Thyroid gland (tissue), 4 donors: ENCODE measurements around the gene EPB41L1. TPM values are rescaled to one million over a fixed set of nuclear protein-coding genes. Genes with fewer than 3 reads are reported as not detected.

Source experiments
- DNase-seq, 2 donors: peaks; one replicate each; pipeline ENCODE4 v3.0.0-alpha.2; 2019
- H3K27ac ChIP-seq, 3 donors: fragments of 200-600 bp; sonication (generic); 1 replicate in 2 of 3; 2 replicates in 1 of 3; pipeline ENCODE4 v1.5.1; 2016 to 2019; ENCODE audit warnings: mild to moderate bottlenecking in 1 of 3, moderate library complexity in 1 of 3
- H3K27me3 ChIP-seq: fragments of 200-600 bp; sonication (generic); one replicate; pipeline ENCODE4 v1.5.1; 2019
- H3K36me3 ChIP-seq, 2 donors: fragments of 200-600 bp; sonication (generic); one replicate each; pipeline ENCODE4 v1.5.1; 2016 to 2019
- H3K4me1 ChIP-seq, 2 donors: fragments of 200-600 bp; sonication (generic); one replicate each; pipeline ENCODE4 v1.5.1; 2017 to 2019
- H3K4me3 ChIP-seq, 3 donors: fragments of 200-600 bp; sonication (generic); replicated peaks in 1 of 3; 1 replicate in 2 of 3; 2 replicates in 1 of 3; pipeline ENCODE4 v1.5.1; 2016; ENCODE audit warnings: mild to moderate bottlenecking in 1 of 3
- H3K9me3 ChIP-seq: fragments of 200-600 bp; sonication (generic); one replicate; pipeline ENCODE4 v1.5.1; 2017
- CTCF ChIP-seq, 6 experiments: fragments of 200-600 bp in 3 of 6; fragments of 450-650 bp in 3 of 6; sonication (generic) in 3 of 6; IDR thresholded peaks; one replicate each; pipeline ENCODE4 v1.5.1; 2016 to 2019; ENCODE audit warnings: antibody characterized with exemption in 6 of 6, mild to moderate bottlenecking in 2 of 6, inconsistent platforms in 1 of 6, moderate library complexity in 1 of 6
- POLR2A ChIP-seq, 2 donors: fragments of 450-650 bp; IDR thresholded peaks; one replicate each; pipeline ENCODE4 v1.6.1; 2017; ENCODE audit warnings: antibody characterized with exemption in 2 of 2, mild to moderate bottlenecking in 2 of 2, moderate library complexity in 1 of 2
- WGBS, 2 donors: methylation state at CpG; one replicate each; pipeline ENCODE4 v1.1.5; 2017; 5-methylcytosine and 5-hydroxymethylcytosine counted together
- intact Hi-C: fragments of 100-400 bp; cut with DNase I; formaldehyde crosslinking; loops from one replicate; pipeline ENCODE4 v1.15.1; 2023
- total RNA-seq, 4 donors: library from RNA; depleted of rRNA; stranded (reverse); fragments of >200 nt; gene quantifications; one replicate each; pipeline ENCODE4 v1.2.3, GENCODE V29; 2016

The EPB41L1 gene
- total RNA-seq, 4 donors from 2014 or later, result 15.4 to 75.2 (median 42.3) TPM

GRCh38 chr20:36170542-36171215 lies 16.1 kb downstream of the EPB41L1 start:
- no peak for TF ChIP-seq POLR2A (IDR thresholded peaks at IDR 0.05)
- TF ChIP-seq CTCF (IDR thresholded peaks at IDR 0.05), result no peak
- H3K4me3 ChIP-seq, result no peak overlapping the region
- H3K4me1 ChIP-seq, result no peaks in the 10 kb centered on the region
- DNase-seq, result no peak
- 83 to 85% methylated on average over 10 of the region's 10 CpGs for WGBS, 2 donors
- no peak overlapping the region for H3K27ac ChIP-seq
- intact Hi-C loops, result no loop called here
- H3K36me3 ChIP-seq, result no peaks in the 10 kb centered on the region
- H3K27me3 ChIP-seq, result no peaks in the 10 kb centered on the region
- no peaks in the 10 kb centered on the region for H3K9me3 ChIP-seq

- H3K27ac ChIP-seq, result no peak overlapping the region
- no peak overlapping the region for H3K4me3 ChIP-seq
- TF ChIP-seq CTCF (IDR thresholded peaks at IDR 0.05), result no peak
- TF ChIP-seq POLR2A (IDR thresholded peaks at IDR 0.05), result no peak
- WGBS, 2 donors, result 25 to 32% methylated on average over 7 to 11 of the region's 11 CpGs
- no peaks in the 10 kb centered on the region for H3K4me1 ChIP-seq
- DNase-seq, result peak; percentile 49 to 65
- no peaks in the 10 kb centered on the region for H3K36me3 ChIP-seq
- intact Hi-C loops, result no loop called here
- no peaks in the 10 kb centered on the region for H3K27me3 ChIP-seq
- H3K9me3 ChIP-seq, result no peaks in the 10 kb centered on the region
These were observed 19.0 kb downstream of the EPB41L1 start for GRCh38 chr20:36173451-36173933.

GRCh38 chr20:36175016-36175415 lies 20.5 kb downstream of the EPB41L1 start:
- H3K9me3 ChIP-seq, result no peaks in the 10 kb centered on the region
- no peaks in the 10 kb centered on the region for H3K4me1 ChIP-seq
- whole genome bisulfite sequencing, 2 donors, result 83 to 92% methylated on average over 1 to 5 of the region's 5 CpGs
- no peaks in the 10 kb centered on the region for H3K36me3 ChIP-seq
- no peaks in the 10 kb centered on the region for H3K27me3 ChIP-seq
- no peak overlapping the region for H3K27ac ChIP-seq
- no peak overlapping the region for H3K4me3 ChIP-seq
- no peak for DNase-seq
- intact Hi-C loops, result no loop called here
- TF ChIP-seq CTCF (IDR thresholded peaks at IDR 0.05) (no peak), POLR2A (IDR thresholded peaks at IDR 0.05) (no peak)

GRCh38 chr20:36175475-36175995 lies 21.0 kb downstream of the EPB41L1 start:
- Histone ChIP-seq H3K9me3 (no peaks in the 10 kb centered on the region), H3K36me3 (no peaks in the 10 kb centered on the region), H3K27me3 (no peaks in the 10 kb centered on the region), H3K4me3 (no peak overlapping the region), H3K4me1 (no peaks in the 10 kb centered on the region), H3K27ac (no peak overlapping the region)
- DNase-seq, result no peak
- intact Hi-C loops, result no loop called here
- 95 to 97% methylated on average over 9 to 10 of the region's 10 CpGs for WGBS, 2 donors
- TF ChIP-seq CTCF (IDR thresholded peaks at IDR 0.05) (no peak), POLR2A (IDR thresholded peaks at IDR 0.05) (no peak)

- TF ChIP-seq POLR2A (IDR thresholded peaks at IDR 0.05), result no peak
- TF ChIP-seq CTCF (IDR thresholded peaks at IDR 0.05), result no peak
- peaks cover 5 to 6% of the 10 kb centered on the region in 2 donors for H3K36me3 ChIP-seq
- H3K27me3 ChIP-seq, result no peaks in the 10 kb centered on the region
- no peaks in the 10 kb centered on the region for H3K9me3 ChIP-seq
- no peak for DNase-seq
- 88 to 93% methylated on average over 6 of the region's 7 CpGs for WGBS, 2 donors
- no peak overlapping the region for H3K4me3 ChIP-seq
- no peaks in the 10 kb centered on the region for H3K4me1 ChIP-seq
- intact Hi-C loops, result no loop called here
- no peak overlapping the region for H3K27ac ChIP-seq
These were observed 23.2 kb downstream of the EPB41L1 start for GRCh38 chr20:36177716-36178115.
